SH-SY5Y (cell line): ENCODE results near the gene CFAP161.

Source experiments
- GATA2 ChIP-seq: IDR thresholded peaks from 2 replicates; pipeline ENCODE4 v1.6.1; 2011; ENCODE audit warnings: mild to moderate bottlenecking, low read depth, low read length
- GATA3 ChIP-seq: IDR thresholded peaks from 2 replicates; pipeline ENCODE4 v1.6.1; 2011; ENCODE audit warnings: low read depth, mild to moderate bottlenecking, low read length, moderate library complexity

The CFAP161 gene

DNA sequence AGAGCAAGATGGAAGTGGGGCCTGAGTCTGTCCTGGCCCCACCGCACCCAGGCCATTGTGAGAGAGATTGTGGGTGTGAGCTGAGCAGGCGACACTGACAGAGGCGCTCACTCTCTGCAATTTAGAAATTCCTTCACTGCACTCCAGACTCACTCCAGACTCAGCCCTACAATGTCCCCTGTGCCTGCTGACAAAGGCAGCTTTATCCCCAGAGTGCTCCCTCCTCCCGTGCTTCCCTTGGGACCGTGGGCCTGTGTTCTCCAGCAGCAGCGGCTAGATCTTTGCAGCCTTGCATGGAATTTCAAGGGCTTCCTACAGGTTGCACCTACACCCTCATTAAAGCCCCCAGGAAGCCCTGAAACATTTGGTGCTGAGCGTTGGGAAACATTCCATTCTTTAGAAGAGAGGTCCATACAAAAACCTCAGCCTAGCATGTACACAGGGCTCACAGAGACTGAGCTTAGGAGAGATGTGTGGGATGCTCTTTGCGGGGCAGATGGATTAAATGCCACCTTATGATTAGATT is 61.3 kb downstream of the CFAP161 start:
- TF ChIP-seq GATA3 (no peak), GATA2 (no peak)

DNA sequence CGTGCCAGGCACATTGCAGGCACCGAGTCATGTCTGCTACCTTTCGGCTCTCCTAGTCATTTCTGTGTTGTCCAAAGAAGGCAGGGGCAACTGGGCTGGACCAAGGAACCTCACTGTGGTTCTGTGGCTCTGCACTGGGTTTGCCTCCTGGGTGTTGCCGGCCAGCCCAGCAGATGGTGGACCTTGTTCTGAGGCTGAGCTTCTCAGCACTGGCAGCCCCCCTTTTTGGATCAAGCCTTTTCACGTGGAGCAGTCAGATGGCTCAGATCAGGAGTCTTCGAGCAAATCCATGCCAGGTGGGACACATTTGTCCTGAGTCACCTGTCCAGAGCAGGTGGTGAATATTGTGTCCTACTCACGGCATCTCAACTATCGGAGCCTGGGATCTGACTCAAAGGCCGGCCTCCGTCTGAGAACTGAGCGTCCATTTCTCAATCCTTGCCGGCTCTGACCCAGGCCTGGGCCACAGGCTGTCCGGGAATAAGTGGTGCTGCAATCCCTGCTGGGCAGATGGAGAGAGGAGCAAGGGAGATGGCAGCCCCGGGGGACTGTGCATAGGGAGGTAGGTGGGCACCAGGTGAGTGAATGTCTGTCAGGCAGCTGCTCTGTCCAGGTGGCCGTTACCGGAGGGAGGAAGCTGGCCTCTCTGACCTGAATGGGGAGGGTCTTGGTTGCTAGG is 62.6 kb downstream of the CFAP161 start, which contains the start of gene IL16:
Gene IL16 (plus strand): TSS at position 304 of the 679 bp plus-strand sequence. CDS start 28,521 bp downstream, outside the sequence.
- TF ChIP-seq GATA3 (no peak), GATA2 (no peak)

DNA sequence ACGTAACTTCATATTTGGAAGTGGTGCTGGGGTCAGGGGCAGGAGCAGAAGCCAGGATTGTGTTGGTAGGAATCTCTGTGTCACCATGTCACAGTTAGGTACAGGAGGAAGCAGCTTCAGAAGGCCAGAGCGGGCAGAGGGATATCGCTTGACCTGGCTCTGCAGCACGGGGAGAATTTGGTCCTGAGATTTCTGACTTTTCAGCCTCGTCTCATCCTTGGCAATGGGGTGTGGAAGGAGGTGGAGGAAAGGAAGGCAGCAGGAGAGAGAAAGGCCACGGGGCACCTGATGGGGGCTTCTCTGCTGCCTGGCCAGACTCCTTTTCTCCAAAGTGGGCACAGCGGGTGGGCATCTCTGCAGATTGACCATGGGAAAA is 63.2 kb downstream of the CFAP161 start:
- TF ChIP-seq GATA2 (no peak), GATA3 (no peak)

DNA sequence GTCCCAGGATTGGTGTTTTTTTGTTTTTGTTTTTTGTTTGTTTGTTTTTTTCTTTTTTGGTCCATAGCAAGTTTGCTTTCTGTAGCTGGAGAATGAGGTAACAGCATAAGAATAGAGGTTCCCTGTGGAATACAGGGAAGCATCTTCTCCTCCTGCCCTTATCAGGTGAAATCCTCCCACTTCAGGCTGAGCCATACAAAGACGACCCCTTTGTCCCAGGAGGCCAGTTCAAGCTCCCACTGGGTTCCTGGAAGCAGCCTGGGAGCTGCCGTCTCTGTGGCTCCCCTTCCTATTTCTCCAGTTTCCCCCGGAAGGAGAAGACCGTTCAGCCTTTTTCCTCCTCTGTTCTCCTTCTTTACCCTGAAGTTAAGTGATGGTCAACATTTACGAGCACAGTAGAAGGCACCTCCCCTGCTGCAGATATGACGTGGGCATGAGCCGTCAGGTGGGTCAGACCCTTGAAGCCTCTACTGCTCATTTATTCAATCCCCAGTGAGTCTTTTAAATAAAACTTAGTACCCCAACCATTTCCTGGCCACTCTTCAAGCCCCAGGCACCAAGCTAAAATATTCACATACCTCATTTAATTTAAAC is 63.7 kb downstream of the CFAP161 start:
- TF ChIP-seq GATA2: no peak
- no peak for TF ChIP-seq GATA3
